NCI-H1417 treated with DMSO at 0.1 percent for 48 hours (cell line): ENCODE data around the gene AKAP8L.
"Not testable (repeated sequence)": the region's sequence is repeated elsewhere in the genome, so short reads cannot be mapped to it uniquely, and the experiment has no call there.

Experiments used
- DNase-seq: peaks from one replicate; lab custom pipeline; 2025; lab: John Stamatoyannopoulos, UW

AKAP8L gene

GRCh38 chr19:15379083-15379998 lies 39.4 kb downstream of the AKAP8L start, which contains the start of gene AKAP8:
TSS of gene AKAP8 (minus strand) at chr19:15379787. CDS start at chr19:15379731, 56 bp downstream.
- peak; percentile 96 for DNase-seq

DNA sequence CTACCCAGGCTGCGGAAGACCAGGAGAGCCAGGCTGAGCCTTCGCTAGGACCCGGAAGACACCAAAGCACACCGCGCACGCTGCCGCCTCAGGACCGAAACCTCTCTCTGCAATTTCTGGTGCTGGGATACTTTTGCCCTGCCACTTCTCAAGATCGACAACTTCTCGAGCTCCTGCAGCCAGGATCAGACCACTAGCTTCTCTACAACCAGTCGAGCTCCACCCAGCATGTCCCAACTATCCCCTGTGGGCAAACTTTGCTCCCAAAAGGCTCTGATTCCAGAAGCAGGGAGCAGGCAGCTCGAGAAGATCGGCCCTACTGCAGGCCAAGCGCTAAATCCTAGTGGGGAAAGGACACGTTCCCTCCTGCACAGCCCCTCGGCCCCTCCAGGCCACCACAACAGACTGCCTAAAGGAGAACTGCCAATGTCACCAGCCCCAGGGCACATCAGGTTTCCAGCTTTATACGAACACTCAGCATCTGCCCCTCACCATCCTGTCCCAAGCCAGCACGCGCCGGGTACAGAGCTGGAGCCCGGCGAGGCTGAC lies 40.2 kb downstream of the AKAP8L start:
- no peak for DNase-seq

DNA sequence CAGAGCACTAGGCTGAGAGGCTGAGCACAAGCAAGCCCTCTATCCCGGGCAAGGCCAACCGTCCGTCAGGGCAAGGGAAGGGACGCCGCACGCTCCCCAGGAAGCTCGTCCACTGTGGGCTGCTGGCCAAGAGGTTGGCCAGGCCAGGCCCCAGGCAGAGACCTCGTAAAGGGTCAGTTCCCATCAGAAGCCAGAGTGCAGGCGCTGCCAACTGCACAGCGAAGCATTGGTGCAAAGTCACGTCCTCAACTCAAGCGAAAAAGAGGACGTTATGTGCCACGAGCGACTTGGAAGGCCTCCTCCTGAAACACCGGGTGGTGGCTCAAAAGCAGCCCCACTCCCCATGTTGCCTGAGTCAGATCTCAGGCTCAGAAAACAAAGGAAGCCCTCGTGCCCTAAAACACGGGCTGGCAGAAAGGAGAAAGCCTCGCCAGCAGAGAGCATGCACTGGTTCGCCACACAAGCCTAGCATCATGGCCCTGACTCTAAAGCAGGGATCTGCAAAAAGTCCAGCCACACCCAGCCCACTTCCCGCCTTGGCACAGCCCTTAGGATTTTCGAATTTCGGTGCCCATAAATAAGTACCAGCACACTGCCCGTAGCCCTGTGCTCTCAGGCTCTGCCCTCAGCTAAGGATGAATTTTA lies 43.9 kb downstream of the AKAP8L start:
- no peak for DNase-seq

DNA sequence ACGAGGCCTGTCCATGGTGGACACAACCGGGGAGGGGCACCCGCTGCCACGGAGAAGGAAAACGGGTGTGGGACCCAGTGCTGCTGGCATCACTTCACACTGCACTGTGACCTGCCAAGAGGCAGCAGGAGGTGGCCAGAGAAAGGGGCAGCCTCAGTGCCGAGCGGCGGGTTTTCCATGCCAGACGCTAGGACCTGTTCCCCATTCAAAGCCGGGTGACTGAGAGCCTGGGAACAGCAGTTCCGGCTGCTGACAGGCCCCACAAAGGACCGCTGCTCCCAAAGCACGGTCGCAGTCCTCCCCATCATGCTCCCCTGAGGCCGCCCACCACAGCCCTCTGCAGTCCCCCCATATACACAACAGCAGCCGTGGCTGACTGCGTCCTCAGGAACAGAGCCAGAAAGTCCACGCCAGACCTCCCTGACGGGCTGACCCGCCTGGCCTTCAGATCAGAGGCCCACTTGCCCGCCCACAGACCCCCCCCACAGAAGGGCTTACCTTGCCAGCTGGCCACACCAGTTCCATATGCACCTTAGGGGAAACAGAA lies 44.6 kb downstream of the AKAP8L start:
- no peak for DNase-seq

DNA sequence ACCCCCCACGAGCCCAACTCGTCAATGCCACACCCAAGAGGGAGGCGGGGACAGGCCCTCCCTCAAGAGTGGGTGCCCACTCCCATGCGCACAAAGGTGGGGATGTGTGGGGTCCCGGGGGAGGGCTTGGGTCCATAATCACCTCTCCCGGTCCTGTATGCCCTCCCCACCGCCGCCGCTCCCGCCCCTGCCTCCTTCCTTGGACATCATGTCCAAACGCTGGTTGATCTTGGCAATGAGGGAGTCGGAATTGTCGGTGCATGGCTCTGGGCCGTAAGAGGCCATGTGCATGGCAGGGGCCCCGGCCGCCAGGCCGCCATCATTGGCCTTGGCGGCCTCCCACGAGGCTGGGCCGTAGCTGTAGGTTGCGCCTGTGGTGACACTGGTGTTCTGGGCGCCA lies 45.1 kb downstream of the AKAP8L start:
- DNase-seq, result no peak

GRCh38 chr19:15372891-15373301 lies 45.9 kb downstream of the AKAP8L start:
- no peak for DNase-seq

DNA sequence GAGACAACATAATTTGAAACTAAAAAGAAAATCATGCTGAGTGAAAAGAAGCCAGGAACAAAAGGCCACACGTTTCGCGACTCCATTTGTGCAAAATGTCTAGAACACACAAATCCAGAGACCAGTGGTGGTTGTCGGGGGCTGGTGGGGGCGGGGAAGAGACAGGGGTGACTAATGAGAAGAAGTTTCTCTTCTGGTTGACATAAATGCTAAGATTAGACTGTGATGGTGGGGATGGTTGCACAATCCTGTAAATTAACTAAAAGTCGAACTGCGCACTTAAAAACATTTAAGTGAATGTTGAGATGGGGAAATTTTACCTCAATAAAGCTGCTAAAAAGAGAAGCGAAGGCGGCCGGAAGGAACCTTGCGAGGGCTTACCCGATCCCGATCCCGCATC lies 46.3 kb downstream of the AKAP8L start:
- no peak for DNase-seq

GRCh38 chr19:15371786-15372380 lies 46.9 kb downstream of the AKAP8L start:
- no peak for DNase-seq

DNA sequence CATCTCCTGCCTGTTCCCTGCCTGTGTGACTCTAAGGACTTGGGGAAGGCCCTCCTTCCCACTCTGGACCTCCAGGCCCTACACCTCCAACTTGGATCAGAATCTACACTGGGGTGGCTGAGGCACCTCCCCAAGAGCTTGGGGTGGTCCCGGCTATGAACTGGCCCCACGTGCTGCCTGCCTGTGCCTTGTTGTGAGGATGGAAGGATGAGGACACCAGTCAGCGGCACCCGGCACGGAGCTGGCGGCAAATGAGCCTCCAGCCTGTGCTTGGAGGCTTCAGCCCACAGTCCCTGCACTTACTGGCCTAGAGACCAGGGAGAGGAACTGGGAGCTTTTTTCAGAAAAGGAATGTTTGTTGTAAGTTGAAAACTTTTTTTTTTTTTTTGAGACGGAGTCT lies 47.7 kb downstream of the AKAP8L start:
- no peak for DNase-seq

DNA sequence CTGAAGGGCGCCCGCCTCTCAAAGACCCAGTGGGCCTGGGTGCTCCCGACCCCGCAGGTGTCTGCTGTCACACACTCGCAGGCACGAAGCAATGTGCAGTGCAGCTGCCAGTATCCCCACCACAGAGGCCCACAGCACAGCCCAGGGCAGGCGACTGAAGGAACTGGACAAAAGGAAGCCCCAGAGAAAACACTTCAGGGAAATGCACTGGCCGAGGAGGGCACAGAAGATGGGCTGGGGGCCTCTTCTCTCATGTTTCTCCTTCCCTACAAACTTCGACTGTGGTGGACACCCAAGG lies 49.2 kb downstream of the AKAP8L start:
- DNase-seq, result no peak

DNA sequence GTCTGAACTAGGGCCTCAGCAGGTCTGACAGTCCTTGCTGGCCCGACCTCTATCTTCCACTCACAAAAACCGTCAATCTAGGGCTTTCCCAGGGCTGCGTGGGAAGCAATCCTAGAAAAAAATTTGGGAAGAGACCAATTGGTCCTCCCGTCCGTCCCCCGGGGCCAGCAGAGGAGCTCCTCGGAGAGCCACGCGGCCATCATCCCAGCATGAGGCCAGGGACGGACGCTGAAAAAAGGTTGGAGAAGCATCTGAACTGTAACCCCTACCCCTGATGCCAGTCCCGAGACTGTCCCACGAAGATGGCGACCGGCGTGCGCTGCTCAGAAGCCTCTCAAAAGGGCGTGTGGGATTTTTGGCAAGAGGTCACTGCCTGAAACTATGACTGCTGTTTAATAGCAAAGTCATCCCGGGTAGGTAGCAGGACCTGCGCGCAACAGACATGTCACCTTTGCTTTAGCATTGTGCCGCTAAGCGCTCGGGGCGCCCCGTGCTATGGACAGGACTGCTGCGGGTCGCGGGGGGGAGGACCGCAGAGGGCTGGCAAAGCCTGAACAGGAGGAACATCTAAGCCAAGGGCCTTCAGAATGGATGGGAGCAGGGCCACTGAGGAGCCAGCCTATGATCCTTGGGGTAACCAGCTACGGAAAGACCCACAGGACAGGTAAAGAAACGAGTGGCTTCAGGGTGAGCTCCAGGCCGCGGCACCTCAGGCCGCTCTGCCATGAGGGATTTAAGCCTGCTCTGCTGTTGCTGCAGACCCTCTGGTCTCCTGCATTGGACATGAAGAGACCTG lies 49.8 kb downstream of the AKAP8L start:
- no peak for DNase-seq

DNA sequence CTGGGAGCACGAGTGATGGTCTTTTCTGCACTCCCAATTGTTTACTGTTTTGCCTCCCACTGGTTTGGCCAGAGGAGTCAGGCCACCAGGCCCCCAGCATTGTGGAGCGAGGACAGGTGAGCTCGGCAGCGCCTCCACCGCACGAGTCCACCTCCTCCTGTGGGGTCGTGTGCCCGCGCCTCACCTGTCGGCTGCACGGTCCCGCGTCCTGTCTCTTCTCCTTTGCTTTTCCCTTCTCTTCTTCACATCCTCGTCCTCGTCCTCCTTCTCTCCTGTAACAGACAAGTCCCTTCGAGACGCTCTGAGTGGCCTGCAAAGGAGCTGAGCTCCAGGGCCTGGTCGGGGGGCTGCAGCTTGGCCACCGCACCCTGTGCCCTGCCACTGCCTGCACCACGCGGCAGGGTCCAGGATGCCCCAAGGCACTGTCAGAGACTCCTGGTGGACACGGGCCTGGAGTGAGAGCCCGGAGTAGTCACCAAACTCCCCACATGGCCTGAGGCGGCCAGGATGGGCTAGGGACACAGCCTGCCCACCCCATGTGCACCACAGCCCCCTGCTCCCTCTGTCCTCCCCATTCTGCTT lies 50.6 kb downstream of the AKAP8L start:
- DNase-seq, result no peak

DNA sequence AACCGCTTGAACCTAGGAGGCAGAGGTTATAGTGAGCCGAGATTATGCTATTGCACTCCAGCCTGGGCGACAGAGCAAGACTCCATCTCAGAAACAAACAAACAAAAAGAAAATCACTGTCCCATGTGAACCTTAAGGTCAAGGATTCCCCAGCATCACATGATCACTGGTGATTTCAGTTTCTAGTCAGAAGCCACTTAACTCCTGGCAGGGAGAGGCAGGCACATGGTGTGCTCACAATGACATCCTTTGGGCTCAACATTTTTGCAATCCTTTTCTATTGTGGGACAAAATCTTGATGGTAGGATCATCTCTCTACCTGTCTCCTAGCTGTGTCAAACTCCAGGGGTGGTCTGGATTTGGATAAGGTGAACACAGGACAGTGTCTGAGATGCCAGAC lies 51.3 kb downstream of the AKAP8L start:
- no peak for DNase-seq

DNA sequence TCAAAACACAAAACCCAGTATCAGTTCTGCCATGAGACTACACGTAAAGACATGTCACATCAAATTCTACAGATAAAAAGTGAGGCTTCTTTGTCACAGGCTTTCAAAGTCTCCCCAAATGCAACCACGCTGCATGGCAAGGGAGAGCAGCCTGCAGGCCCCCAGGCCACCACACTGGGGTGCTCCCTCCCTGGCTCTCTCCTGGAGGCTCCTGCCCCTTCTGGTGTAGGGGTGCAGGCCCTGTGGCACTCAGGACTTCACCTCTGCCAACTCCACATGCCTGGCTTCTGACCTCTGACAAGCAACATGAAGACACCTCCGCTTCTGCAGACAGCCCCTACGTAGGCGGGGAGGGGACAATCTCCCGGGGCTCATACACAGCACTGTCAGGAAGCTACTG lies 53.5 kb downstream of the AKAP8L start:
- no peak for DNase-seq

DNA sequence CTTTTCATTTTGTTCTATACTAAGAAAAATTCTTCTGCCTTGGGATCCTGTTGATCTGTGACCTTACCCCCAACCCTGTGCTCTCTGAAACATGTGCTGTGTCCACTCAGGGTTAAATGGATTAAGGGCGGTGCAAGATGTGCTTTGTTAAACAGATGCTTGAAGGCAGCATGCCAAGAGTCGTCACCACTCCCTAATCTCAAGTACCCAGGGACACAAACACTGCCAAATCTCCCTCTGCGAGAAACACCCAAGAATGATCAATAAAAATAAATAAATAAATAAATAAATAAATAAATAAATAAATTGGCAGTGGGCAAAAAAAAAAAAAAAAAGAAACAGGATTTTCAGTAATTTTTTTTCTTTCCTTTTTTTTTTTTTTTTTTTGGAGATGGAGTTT lies 55.0 kb downstream of the AKAP8L start:
- DNase-seq, result not testable (repeated sequence)

DNA sequence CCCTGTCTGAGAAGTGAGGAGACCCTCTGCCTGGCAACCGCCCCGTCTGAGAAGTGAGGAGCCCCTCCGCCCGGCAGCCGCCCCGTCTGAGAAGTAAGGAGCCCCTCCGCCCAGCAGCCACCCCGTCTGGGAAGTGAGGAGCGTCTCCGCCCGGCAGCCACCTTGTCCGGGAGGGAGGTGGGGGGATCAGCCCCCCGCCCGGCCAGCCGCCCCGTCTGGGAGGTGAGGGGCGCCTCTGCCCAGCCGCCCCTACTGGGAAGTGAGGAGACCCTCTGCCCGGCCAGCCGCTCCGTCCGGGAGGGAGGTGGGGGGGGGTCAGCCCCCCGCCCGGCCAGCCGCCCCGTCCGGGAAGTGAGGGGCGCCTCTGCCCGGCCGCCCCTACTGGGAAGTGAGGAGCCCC lies 55.7 kb downstream of the AKAP8L start:
- DNase-seq, result not testable (repeated sequence)

DNA sequence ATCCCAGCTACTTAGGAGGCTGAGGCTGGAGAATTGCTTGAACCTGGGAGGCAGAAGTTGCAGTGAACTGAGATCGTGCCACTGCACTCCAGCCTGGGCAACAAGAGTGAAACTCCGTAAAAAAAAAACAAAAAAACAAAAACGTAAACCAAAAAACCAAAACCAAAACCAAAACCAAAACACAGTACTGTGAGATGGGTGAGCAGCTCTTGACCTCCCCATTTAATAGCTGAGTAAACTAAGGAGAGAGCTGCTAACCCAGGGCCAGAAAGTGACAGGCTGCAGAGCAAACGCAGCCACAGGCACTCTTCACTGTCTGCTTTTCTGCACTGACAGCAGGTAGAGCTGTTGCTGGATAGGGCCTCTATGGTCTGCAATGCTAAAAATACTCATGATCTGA lies 58.8 kb downstream of the AKAP8L start:
- DNase-seq, result not testable (repeated sequence)

DNA sequence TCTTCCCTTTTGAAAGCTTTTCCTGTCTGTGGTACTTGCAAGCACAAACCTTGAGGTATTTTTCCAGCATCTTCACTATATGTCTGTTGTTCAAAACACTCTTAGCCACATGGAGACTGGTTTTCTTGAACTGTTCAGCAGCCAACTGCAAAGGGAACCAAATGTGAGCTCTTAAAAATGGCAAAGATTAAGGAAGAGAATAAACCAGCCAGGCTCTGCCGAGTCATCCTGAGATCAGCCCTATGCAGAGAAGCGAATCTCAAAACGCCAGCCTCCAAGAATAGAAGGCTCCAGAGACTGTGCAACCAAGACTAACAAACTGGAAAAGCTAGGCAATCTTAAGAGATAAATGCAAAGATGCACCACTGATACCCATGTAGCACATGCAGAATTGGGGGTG lies 59.9 kb downstream of the AKAP8L start:
- DNase-seq, result no peak

DNA sequence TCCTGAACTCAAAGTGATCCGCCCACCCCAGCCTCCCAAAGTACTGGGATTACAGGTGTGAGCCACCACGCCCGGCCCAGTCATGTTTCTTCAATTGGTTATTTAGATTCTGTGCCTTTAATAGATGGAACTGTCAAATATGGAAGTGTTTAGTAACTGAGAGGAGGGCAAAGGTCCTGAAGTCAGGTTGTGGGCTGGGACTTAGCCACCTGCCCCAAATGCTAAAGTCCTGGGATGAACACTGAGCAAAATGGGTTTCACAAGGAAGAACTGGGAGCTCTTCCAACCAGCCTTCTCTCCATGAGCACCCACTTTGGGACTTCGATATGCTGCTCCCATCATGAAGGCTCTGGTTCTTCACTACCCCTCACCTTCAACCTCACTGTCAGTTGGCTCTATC lies 60.9 kb downstream of the AKAP8L start:
- DNase-seq, result no peak

DNA sequence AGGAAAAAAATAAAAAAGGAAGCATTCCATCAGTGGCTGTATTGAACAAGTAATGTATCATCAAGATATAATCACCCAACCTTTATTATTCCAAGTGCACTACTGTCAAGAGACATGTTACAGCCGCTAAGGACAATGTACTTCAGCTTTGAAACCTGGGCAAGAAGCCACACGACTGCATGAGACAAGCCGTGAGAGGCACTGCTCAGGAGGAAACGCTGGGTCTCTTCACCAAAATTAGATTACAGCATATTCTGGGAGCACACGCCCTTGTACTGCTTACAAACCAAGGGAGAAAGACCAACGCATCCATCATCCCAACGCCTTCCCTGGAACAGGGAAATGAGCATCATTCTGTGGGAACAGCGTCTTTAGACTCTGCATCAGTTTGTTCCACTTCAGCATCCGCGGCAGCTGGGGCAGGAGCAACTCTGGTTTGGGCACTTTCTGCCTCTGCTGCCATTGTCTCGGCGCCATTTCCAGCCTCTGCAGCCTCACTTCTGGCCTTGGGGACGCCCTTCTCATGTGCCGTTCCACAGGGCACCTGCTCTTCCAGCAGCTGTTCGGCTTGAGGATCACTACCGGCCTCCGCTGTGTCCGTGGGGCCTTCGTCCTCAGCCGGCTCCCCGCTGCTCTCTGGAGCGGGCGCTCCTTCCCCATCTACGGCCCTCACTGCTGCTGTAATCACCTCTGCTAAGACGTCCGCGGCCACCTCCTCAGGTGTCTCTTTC lies 64.1 kb downstream of the AKAP8L start:
- DNase-seq, result no peak

DNA sequence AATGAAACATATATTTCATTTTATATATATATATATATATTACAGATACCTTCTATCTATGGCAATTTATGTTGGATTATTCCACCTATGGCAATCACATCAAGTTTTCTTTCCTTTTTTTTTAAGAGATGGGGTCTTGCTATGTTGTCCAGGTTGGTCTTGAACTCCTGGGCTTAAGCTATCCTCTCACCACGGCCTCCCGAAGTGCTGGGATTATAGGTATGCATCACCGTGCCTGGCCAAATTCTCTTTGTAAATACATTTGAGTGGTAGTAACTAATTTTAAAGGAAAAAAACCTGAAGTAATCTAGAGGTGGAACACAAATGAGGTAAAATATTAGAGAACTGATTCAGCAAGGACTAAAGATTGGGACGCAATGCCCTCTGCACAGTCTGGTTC lies 64.9 kb downstream of the AKAP8L start:
- DNase-seq, result no peak
